ENCODE measurements around the gene SMG7. TPM values are rescaled to one million over a fixed set of nuclear protein-coding genes. Genes with fewer than 3 reads are reported as not detected.

Gene SMG7
- total RNA-seq, 1 donor from 2014 or later = 41.1 TPM

DNA sequence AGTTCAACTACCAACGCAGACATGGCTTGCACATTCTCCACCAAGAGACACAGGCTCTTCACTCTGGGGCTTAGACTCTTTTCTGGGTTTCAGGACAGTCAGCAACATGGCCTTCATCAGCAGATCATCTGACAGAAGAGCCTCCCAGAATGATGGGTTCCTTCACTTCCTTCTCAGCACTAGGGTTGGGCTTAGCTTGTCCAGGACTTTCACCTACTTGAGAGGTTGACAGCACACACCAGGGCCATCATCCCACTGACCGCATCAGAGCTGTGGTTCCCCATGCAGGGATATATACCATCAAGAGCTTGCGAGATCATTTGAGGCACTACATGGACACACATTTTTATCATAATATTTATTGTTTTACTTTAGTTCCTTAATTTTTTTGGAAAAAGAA is 128.3 kb downstream of the SMG7 start:
- DNase-seq (no peak), ATAC-seq (ENCODE audit: poor library complexity) (no peak)
- intact Hi-C loops (cut with DNase I) = no loop called here

DNA sequence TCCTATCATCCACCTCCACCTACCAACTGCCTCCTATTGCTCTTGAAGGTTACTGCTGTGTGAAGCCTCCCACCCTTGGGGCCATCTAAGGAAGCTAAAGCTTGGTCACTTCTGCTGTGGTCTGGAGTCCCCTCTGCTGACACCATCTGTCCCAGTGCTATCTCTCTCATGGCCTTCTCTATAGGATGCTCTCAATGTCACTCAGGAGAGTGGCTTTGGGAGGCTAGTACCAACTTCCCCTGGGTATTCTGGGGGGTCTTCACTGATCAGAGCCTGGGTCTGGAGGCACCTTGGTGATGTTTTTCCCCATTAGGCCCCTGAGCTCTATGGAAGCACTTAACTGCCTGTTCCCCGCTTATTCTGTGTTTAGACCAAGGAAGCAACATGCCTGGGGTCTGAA is 130.2 kb downstream of the SMG7 start:
- intact Hi-C loops (cut with DNase I) = no loop called here
- ATAC-seq (ENCODE audit: poor library complexity) = no peak
- DNase-seq = no peak

Other genes starting within 250 kb of the SMG7 start
- gene NMNAT2, start 54.1 kb upstream of the SMG7 start, total RNA-seq = 2.1 TPM
- gene NCF2, start 118.0 kb downstream of the SMG7 start, total RNA-seq = 5.7 TPM
- 32.9 TPM for gene ARPC5, start 163.3 kb downstream of the SMG7 start, total RNA-seq
- not detected for gene APOBEC4, start 180.8 kb downstream of the SMG7 start, total RNA-seq